SK-N-MC (cell line): ENCODE data around the gene DCLK1.

Experiments used
- EZH2 ChIP-seq: fragments of 200-600 bp; sonication (generic); IDR thresholded peaks from one replicate; pipeline ENCODE4 v1.6.1; 2017; ENCODE audit warnings: antibody characterized with exemption
- POLR2AphosphoS5 ChIP-seq: IDR thresholded peaks from 2 replicates; pipeline ENCODE4 v1.6.1; 2012; ENCODE audit warnings: mild to moderate bottlenecking, low read depth, low read length, borderline replicate concordance

DNA sequence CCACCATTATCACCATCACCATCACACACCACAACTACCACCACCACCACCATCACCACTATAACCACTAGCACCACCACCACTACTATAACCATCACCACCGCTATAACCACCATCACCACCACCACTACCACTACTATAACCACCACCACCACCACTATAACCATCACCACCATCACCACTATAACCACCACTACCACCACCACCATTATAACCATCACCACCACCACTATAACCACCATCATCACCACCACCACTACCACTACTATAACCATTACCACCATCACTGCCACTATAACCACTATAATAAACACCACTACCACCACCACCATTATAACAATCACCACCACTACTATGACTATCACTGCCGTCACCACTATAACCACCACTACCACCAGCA, 173.2 kb downstream of the DCLK1 start:
- TF ChIP-seq POLR2AphosphoS5 (no peak), EZH2 (no peak)
